HG03342 (cell line): ENCODE results near the gene TMCO2.
"Not testable (repeated sequence)": the region's sequence is repeated elsewhere in the genome, so short reads cannot be mapped to it uniquely, and the experiment has no call there.

Experiments
- ATAC-seq: cut with Tn5 transposase; IDR thresholded peaks from one replicate; pipeline ENCODE4 v1.9.1; 2021; ENCODE audit warnings: mild to moderate bottlenecking, moderate library complexity; ENCODE audit not compliant: unreplicated experiment

The TMCO2 gene

DNA sequence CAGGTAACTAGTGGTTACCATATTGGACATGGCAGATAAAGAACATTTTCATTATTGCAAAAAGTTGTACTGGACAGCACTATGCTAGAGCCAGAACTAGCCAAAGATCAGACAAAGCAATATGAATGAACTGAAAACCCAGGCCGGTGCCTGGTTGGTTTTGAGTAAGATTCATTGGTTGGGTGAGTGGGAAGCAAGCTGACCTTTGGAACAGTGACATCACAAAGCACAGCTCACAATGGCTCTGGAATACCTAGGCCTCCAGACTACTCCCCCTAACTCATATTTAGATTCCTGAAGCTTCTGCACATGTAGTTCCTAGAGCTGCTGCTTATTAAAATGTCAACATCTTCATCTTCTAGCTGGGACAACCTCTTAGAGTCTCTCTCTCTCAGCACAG, at the start of gene TMCO2:
TSS of gene TMCO2 (plus strand) at position 283 of the 400 bp plus-strand sequence. CDS start at position 340, 57 bp downstream.
- no peak for ATAC-seq

DNA sequence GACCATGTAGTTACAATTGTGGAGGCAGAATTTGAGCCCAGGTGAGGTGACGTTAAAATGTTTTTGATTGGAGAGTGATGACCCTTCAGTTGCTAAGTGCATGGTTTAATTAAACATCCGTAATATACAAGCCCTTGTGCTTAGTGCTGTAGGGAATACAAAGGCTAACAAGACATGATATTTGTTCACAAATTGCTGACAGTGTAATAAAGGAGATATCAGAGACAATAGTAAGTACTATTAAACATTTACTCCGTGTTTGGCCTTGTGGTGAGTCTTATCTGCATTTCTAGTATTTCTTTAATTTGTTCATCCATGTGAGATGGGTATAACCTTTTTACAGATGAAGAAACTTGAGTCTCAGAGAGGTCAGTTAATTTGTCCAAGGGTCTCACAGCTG, 48.6 kb upstream of the TMCO2 start:
- ATAC-seq, result no peak

- ATAC-seq, result no peak
Observed at GRCh38 chr1:40204856-40205255, 42.9 kb upstream of the TMCO2 start.

DNA sequence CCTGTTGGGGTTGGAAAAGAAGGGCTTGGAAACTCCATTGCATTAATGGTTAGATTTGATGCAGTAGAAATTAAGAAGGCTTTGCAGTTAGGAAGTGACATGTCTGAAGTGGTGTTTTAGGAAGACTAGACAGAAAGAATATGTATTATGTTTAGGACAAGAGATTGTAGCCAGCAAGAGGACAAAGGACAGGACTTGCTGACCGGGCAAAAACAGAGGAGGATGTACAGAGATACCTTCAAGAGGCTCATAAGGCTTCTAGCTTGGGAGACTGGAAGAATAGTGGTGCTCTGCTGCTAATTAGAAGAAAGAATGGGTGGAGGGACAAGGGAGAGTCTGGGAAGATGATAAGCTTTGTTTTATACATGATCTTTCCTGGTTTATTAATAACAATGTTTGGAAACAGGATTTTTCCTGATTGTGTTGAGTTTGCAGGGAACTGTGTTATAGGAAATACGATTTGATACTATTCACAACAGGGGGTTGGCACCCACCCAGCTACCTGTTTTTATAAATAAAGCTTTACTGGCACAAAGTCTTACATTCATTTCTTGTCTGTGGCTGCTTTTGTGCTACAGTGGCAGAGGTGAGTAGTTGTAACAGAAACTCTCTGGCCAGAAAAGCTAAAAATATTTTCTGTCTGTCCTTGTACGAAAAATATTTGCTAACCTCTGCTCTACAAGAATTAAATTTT, 37.1 kb upstream of the TMCO2 start:
- no peak for ATAC-seq

- no peak for ATAC-seq
Observed at GRCh38 chr1:40218333-40218732, 29.4 kb upstream of the TMCO2 start.

DNA sequence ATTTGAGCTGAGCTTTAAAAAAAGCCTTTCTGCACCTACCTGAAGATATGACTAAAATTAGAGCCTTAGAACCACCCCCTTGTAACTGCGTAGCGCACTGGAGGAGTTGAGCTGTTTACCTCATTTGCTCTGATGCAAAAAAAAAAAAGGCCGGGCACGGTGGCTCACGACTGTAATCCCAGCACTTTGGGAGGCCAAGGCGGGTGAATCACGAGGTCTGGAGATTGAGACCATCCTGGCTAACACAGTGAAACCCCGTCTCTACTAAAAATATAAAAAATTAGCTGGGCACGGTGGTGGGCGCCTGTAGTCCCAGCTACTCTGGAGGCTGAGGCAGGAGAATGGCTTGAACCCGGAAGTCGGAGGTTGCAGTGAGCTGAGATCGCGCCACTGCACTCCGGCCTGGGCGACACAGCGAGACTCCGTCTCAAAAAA, 26.2 kb upstream of the TMCO2 start:
- not testable (repeated sequence) for ATAC-seq

GRCh38 chr1:40221977-40222772, 25.6 kb upstream of the TMCO2 start:
- no peak for ATAC-seq

GRCh38 chr1:40224040-40224439, 23.7 kb upstream of the TMCO2 start:
- no peak for ATAC-seq

GRCh38 chr1:40226192-40226591, 21.5 kb upstream of the TMCO2 start:
- no peak for ATAC-seq

DNA sequence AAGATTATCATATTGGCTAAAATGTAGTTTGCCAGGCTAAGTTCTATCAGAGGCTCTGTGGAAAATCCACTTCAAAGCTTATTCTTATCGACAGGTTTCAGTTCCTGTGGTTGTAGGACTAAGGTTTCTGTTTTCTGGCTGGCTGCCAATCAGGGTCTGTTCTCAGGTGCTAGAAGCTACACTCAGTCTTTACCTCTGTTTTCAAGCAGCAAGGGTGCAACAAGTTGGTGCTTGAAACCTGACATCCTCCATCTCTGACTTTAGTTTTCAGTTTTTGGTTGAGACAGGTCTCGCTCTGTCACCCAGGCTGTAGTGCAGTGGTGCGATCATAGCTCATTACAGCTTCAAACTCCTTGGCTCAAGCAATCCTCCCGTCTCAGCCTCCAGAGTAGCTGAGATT, 15.3 kb upstream of the TMCO2 start:
- ATAC-seq, result peak; percentile 89

DNA sequence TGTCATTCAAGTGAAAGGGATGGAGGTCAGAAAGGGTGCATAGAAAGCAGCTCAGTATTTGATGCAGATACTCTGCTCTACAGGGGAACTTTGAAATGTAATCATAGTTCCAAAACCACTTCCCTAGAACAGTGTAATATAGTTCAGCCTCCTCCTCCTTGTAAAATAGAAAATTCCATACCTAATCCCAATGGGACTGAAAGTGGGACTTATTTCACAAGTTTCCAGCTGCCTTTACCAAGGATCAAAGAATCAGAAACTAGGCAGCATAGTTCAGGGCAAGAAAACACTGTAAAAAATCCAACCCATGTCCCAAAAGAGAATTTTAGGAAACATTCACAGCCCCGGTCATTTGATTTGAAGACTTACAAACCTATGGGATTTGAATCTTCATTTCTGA, 8.1 kb upstream of the TMCO2 start:
- no peak for ATAC-seq

DNA sequence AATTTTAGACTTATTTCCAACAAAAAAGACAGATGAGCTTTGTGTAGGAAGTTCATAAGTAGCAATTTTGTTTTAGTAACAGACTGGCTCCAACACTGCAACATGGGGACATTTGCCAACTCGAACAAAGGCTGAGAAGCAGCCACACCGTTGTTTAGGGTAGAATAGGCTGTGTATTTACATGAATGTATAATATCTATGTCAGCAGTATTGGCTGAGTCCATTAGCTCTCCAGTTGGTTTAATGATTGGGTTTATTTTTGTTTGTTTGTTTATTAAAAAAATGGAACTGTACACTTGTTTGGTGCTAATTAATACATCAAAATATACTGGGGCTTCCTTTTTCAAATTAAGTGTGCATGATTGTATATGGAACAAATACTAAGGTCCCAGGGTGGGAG, 7.3 kb upstream of the TMCO2 start:
- no peak for ATAC-seq

DNA sequence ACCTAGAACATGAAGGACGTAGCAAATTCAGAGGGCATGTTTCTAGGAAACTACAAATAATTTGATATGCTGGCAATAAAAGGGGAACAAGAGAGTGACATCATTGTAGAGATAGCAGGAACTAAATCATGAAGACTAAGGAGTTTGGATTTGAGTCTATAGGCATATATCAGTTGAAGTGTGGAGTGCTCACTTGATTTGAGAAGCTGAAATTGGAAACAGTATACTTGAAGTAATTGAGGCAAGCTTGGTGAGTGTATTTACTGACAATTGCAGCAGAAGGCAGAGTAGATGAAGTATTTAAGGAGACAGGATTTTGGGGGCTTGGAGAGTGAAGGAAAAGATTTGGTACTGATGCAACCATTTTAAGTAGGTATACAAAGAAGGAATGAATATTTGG, 6.4 kb upstream of the TMCO2 start:
- peak; percentile 20 for ATAC-seq

- no peak for ATAC-seq
Observed at GRCh38 chr1:40243351-40243750, 4.4 kb upstream of the TMCO2 start.

DNA sequence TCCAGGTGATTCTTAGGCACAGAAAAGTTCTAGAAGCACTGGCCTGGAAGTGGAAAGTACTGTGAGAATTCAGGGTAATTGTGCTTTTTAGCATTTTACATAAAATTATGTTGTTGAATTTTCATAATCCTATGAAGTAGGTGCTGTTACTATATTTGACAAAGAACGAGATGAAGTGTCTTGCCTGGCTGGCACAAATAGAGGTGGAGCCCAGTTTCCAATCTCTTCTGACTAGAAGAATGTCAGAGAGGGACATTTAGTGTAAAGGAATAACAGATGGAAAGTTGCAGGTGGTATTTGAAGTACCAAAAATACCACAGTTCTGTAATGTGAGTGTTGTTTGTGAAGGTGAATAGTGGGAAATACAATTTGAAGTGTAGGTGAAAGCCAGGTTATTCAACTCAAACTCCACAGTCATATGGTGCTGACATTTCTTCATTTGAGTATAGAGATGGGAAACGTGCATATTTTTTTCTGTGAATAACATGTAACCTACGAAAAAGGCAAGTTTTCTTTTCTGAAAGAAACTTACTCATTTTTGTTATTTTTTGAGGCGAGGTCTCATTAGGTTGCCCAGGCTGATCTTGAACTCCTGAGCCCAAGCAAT, 3.5 kb upstream of the TMCO2 start:
- ATAC-seq, result no peak

DNA sequence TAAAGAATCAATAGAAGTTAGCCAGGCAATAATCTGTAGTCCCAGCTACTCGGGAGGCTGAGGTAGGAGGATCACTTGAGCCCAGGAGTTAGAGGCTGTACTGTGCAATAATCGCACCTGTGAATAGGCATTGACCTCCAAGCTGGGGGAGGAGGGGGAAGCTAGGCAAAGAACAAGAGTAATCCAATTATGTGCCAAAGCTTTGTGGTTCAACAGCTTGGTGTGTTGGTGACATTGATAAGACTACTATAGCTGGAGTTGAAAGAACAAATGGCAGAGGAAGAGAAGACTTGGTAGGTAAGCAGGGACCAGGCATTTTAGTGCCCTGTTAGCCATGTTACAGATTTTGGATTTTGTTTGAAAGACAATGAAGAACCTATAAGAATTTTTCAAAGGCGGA, 2.1 kb upstream of the TMCO2 start:
- ATAC-seq, result no peak

DNA sequence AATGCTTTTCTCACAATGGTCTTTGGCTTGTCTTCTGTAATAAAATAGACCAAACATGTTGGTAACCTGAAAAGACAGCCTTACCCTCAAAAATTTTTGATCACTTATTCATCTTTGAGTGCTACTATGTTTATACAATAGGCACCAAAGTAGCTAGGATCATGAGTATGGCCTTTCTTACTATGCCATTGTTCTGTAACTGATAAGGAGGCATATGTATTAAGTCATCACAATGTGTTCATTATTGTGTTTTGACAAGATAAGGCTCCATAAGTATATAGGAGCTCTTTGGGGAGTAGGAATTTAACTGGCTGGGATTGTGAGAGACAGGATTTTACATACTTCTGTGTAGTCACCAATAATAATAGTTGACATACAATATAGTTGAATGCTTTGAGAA, 675 bp downstream of the TMCO2 start:
- ATAC-seq, result no peak

- no peak for ATAC-seq
Observed at GRCh38 chr1:40251456-40251855, 3.7 kb downstream of the TMCO2 start.

GRCh38 chr1:40252601-40253000, 4.9 kb downstream of the TMCO2 start:
- no peak for ATAC-seq

GRCh38 chr1:40255231-40255630, 7.5 kb downstream of the TMCO2 start:
- no peak for ATAC-seq

DNA sequence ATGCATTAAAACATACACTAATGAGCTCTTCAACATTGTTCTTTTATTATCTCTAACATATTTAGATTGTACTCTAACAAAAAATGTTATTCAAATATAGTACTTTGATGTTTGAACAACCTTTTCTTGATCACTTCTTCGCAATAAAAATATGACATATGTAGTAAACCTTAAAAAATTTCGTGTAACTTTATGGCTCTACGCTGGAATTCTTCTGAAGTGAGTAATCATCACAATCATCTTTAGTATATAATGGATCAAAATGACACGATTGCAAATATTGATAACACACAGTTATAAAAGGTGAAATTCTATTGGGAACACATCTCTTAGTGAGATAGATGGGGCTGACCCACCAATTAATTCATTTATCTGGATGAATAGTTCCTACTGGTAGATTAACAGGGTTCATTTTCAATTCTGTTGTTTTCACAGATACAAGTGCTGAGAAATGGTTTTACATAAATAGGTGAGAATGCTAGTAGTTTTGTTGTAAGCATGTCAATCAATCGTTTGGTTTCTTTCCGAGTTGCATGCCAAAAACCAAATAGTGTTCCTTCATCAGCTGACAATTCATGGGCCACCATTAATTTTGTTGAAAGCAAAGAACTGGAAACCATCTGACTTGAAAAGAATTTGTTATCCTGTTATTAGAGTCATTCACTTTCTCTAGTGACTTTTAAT, 8.8 kb downstream of the TMCO2 start:
- no peak for ATAC-seq
